Left ventricle myocardium inferior (tissue), 1 donor: Measurements from ENCODE around the gene CBY1. TPM values are rescaled to one million over a fixed set of nuclear protein-coding genes. Genes with fewer than 3 reads are reported as not detected.
A peak's percentile ranks its signal among the peaks of the same experiment; 100 is the strongest.

Experiments
- DNase-seq: peaks from one replicate; pipeline ENCODE4 v3.0.0-alpha.2; 2020
- H3K27ac ChIP-seq: fragments of 200-600 bp; replicated peaks from 2 replicates; pipeline ENCODE4 v1.8.0; 2021
- H3K27me3 ChIP-seq: fragments of 200-600 bp; 2 replicates; pipeline ENCODE4 v1.8.0; 2021; ENCODE audit warnings: low read depth
- H3K36me3 ChIP-seq: fragments of 200-600 bp; 2 replicates; pipeline ENCODE4 v1.8.0; 2021
- H3K4me1 ChIP-seq: fragments of 200-600 bp; 2 replicates; pipeline ENCODE4 v1.8.0; 2021
- H3K4me3 ChIP-seq: fragments of 200-600 bp; 2 replicates; pipeline ENCODE4 v1.8.0; 2021; ENCODE audit warnings: mild to moderate bottlenecking, moderate library complexity
- H3K9me3 ChIP-seq: fragments of 200-600 bp; replicated peaks from 2 replicates; pipeline ENCODE4 v1.8.0; 2021
- CTCF ChIP-seq: fragments of 200-600 bp; IDR thresholded peaks from 2 replicates; pipeline ENCODE4 v1.8.0; 2021; ENCODE audit warnings: antibody characterized with exemption, mild to moderate bottlenecking, borderline replicate concordance
- intact Hi-C: fragments of 100-400 bp; cut with micrococcal nuclease; formaldehyde crosslinking; loops from one replicate; pipeline ENCODE4 v1.11.0; 2022
- total RNA-seq: library from RNA; stranded (reverse); fragmentation: NEBNext Ultra II Directional; extraction: Animal tissue kit (Norgen Biotek cat#: 25700); gene quantifications from one replicate; pipeline ENCODE4 v1.2.1, GENCODE V29; 2021
- donor health status: DM: no; HTN: yes; CAD: no; lungs with severe emphysema.

CBY1 gene
- total RNA-seq, 1 donor from 2014 or later: 44.4 TPM

GRCh38 chr22:38709306-38709705, 52.9 kb downstream of the CBY1 start:
- Histone ChIP-seq H3K4me3 (no peak overlapping the region), H3K36me3 (peaks cover 17% of the 10 kb centered on the region), H3K27ac (peak overlapping the region; percentile 36), H3K9me3 (no peaks in the 10 kb centered on the region), H3K4me1 (peaks cover 89% of the 10 kb centered on the region), H3K27me3 (no peaks in the 10 kb centered on the region)
- no peak for TF ChIP-seq CTCF
- no peak for DNase-seq
- intact Hi-C loops: no loop called here

DNA sequence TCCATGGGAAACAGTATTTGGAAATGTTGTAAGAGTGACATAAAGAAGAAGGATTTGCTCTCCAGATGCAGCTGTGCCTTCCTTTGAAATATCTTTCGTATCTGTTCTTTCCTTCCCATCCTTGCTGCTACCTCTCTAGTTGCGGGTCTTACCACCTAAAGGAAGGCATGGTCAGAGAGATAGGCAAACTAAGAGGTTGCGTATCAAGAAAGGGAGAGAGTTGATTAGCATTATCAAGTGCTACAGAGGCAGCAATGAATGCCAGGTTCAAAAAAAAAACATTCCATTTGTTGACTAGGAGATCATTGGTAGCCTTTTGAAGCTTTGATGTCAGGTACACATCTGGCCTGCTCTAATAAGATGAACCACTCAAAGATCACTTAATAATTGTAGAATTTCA, 53.9 kb downstream of the CBY1 start:
- H3K27ac ChIP-seq: no peak overlapping the region
- DNase-seq: no peak
- H3K36me3 ChIP-seq: peaks cover 18% of the 10 kb centered on the region
- H3K4me1 ChIP-seq: peaks cover 90% of the 10 kb centered on the region
- no peaks in the 10 kb centered on the region for H3K9me3 ChIP-seq
- no peaks in the 10 kb centered on the region for H3K27me3 ChIP-seq
- intact Hi-C loops: no loop called here
- TF ChIP-seq CTCF: no peak
- H3K4me3 ChIP-seq: no peak overlapping the region

- Histone ChIP-seq H3K36me3 (peaks cover 23% of the 10 kb centered on the region), H3K4me1 (peaks cover 91% of the 10 kb centered on the region), H3K4me3 (no peak overlapping the region), H3K9me3 (no peaks in the 10 kb centered on the region), H3K27me3 (no peaks in the 10 kb centered on the region), H3K27ac (no peak overlapping the region)
- TF ChIP-seq CTCF: no peak
- intact Hi-C loops: no loop called here
- DNase-seq: no peak
Observed at GRCh38 chr22:38710866-38711265, 54.4 kb downstream of the CBY1 start.

- TF ChIP-seq CTCF: no peak
- Histone ChIP-seq H3K27ac (no peak overlapping the region), H3K36me3 (peaks cover 41% of the 10 kb centered on the region), H3K9me3 (no peaks in the 10 kb centered on the region), H3K4me3 (no peak overlapping the region), H3K27me3 (no peaks in the 10 kb centered on the region), H3K4me1 (peaks cover 74% of the 10 kb centered on the region)
- intact Hi-C loops: no loop called here
- no peak for DNase-seq
Observed at GRCh38 chr22:38712486-38713207, 56.2 kb downstream of the CBY1 start.

DNA sequence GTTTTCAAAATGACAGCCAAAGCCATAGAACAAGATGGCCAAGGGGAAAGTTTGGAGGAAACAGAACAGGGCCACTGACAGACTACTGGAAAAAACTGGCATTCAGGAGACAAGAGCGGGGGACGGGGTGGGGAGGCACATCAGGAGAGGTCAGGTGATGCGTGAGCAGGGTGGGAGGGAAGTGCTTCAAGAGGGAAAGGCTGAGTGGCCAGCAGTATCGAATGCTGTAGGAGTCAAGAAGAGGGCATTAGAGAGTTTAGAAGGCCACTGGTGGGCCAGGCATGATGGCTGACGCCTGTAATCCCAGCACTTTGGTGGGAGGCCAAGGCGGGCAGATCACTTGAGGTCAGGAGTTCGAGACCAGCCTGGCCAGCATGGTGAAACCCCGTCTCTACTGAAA, 57.5 kb downstream of the CBY1 start:
- Histone ChIP-seq H3K36me3 (peaks cover 44% of the 10 kb centered on the region), H3K9me3 (no peaks in the 10 kb centered on the region), H3K27ac (no peak overlapping the region), H3K27me3 (no peaks in the 10 kb centered on the region), H3K4me3 (no peak overlapping the region), H3K4me1 (peaks cover 72% of the 10 kb centered on the region)
- intact Hi-C loops: no loop called here
- no peak for TF ChIP-seq CTCF
- no peak for DNase-seq
